Right renal cortex interstitium (tissue), 3 donors: Measurements from ENCODE around the gene TMEM215. TPM values are rescaled to one million over a fixed set of nuclear protein-coding genes. Genes with fewer than 3 reads are reported as not detected.

Experiments
- DNase-seq, 3 donors: peaks; one replicate each; pipeline ENCODE4 v3.0.0-alpha.2; 2013; ENCODE audit warnings: low read depth in 3 of 3, low spot score in 2 of 3
- polyA plus RNA-seq, 3 donors: library from polyadenylated mRNA; unstranded; fragments of 120-200 nt; gene quantifications; one replicate each; pipeline ENCODE4 v1.2.1, GENCODE V29; 2013; ENCODE audit not compliant: insufficient read length in 3 of 3

Gene TMEM215
- polyA plus RNA-seq, 3 donors = 0.08 to 0.28 (median 0.22) TPM

- no peak for DNase-seq
Observed at GRCh38 chr9:32832346-32832745, 49.0 kb downstream of the TMEM215 start.

Other genes starting within 250 kb of the TMEM215 start
- gene SMIM27, start 231.2 kb upstream of the TMEM215 start, polyA plus RNA-seq = 10 to 100 TPM; 13.9 to 18.4 (median 14.4) TPM
- gene TOPORS, start 231.0 kb upstream of the TMEM215 start, polyA plus RNA-seq = 10 to 100 TPM; 37.1 to 43.8 (median 38.4) TPM
- gene NDUFB6, start 210.4 kb upstream of the TMEM215 start, polyA plus RNA-seq = 10 to 100 TPM; 69.8 to 79.4 (median 75.0) TPM
- under 1 TPM; 0.10 TPM for gene TAF1L, start 147.9 kb upstream of the TMEM215 start, polyA plus RNA-seq
- 10 to 100 TPM; 43.9 to 48.6 (median 46.4) TPM for gene APTX, start 218.1 kb downstream of the TMEM215 start, polyA plus RNA-seq
- 100 to 1,000 TPM; 260 to 290 (median 269) TPM for gene DNAJA1, start 241.7 kb downstream of the TMEM215 start, polyA plus RNA-seq